ENCODE measurements around the gene CAMK1D.
"Not testable (repeated sequence)": the region's sequence is repeated elsewhere in the genome, so short reads cannot be mapped to it uniquely, and the experiment has no call there.

CAMK1D gene

DNA sequence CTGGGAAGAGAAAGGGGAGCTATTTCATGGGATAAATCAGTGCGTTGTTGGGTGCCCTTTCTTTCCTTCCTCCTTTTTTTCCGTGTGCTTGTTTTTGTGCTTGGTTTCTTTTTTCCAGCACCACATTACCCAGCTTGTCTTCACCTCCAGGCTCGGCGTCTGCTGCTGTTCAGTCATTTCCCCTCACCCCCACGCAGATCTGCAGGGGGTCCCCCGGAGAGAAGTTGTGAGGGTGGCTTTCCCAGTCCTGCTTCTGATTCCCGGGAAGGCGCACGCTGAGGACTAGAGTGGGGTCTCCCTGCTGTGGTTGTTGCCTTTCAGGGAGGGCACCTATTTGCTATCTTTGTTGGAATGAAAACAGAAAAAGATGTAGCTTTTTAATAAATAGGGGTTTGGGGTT lies 1.6 kb downstream of the CAMK1D start:
- peak overlapping the region; percentile 60 for H3K4me3 ChIP-seq (ENCODE audit: low read depth, low read length)

GRCh38 chr10:12351447-12351846 lies 2.1 kb downstream of the CAMK1D start:
- DNase-seq (ENCODE audit: low read depth): no peak
- TF ChIP-seq MAX (IDR thresholded peaks at IDR 0.05; ENCODE audit: low read depth, low read length) (no peak), MYC (IDR thresholded peaks at IDR 0.05; ENCODE audit: low read depth, low read length) (no peak), POLR2A (IDR thresholded peaks at IDR 0.05; ENCODE audit: extremely low read depth, insufficient read length) (no peak)
- TF ChIP-seq, protein P1, sequence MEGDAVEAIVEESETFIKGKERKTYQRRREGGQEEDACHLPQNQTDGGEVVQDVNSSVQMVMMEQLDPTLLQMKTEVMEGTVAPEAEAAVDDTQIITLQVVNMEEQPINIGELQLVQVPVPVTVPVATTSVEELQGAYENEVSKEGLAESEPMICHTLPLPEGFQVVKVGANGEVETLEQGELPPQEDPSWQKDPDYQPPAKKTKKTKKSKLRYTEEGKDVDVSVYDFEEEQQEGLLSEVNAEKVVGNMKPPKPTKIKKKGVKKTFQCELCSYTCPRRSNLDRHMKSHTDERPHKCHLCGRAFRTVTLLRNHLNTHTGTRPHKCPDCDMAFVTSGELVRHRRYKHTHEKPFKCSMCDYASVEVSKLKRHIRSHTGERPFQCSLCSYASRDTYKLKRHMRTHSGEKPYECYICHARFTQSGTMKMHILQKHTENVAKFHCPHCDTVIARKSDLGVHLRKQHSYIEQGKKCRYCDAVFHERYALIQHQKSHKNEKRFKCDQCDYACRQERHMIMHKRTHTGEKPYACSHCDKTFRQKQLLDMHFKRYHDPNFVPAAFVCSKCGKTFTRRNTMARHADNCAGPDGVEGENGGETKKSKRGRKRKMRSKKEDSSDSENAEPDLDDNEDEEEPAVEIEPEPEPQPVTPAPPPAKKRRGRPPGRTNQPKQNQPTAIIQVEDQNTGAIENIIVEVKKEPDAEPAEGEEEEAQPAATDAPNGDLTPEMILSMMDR (IDR thresholded peaks at IDR 0.05; ENCODE audit: low read depth, low read length): no peak
- H3K4me3 ChIP-seq (ENCODE audit: low read depth, low read length): no peak overlapping the region

More for the DNA sequence above, 1.6 kb downstream of the CAMK1D start:
- TF ChIP-seq, protein P1 (IDR thresholded peaks at IDR 0.05; ENCODE audit: low read depth, low read length): no peak
- no peak for TF ChIP-seq MAX (IDR thresholded peaks at IDR 0.05; ENCODE audit: low read depth, low read length)
- TF ChIP-seq POLR2A (IDR thresholded peaks at IDR 0.05; ENCODE audit: extremely low read depth, insufficient read length): no peak
- no peak for TF ChIP-seq MYC (IDR thresholded peaks at IDR 0.05; ENCODE audit: low read depth, low read length)
- no peak for DNase-seq (ENCODE audit: low read depth)

GRCh38 chr10:12351889-12352288 lies 2.5 kb downstream of the CAMK1D start:
- no peak for DNase-seq (ENCODE audit: low read depth)
- no peak for TF ChIP-seq POLR2A (IDR thresholded peaks at IDR 0.05; ENCODE audit: extremely low read depth, insufficient read length)
- TF ChIP-seq, protein P1 (IDR thresholded peaks at IDR 0.05; ENCODE audit: low read depth, low read length): no peak
- TF ChIP-seq MAX (IDR thresholded peaks at IDR 0.05; ENCODE audit: low read depth, low read length): no peak
- TF ChIP-seq MYC (IDR thresholded peaks at IDR 0.05; ENCODE audit: low read depth, low read length): no peak
- no peak overlapping the region for H3K4me3 ChIP-seq (ENCODE audit: low read depth, low read length)

GRCh38 chr10:12353399-12354242 lies 4.3 kb downstream of the CAMK1D start:
- no peak overlapping the region for H3K4me3 ChIP-seq (ENCODE audit: low read depth, low read length)
- no peak for DNase-seq (ENCODE audit: low read depth)
- no peak for TF ChIP-seq MYC (IDR thresholded peaks at IDR 0.05; ENCODE audit: low read depth, low read length)
- TF ChIP-seq, protein P1 (IDR thresholded peaks at IDR 0.05; ENCODE audit: low read depth, low read length): no peak
- no peak for TF ChIP-seq MAX (IDR thresholded peaks at IDR 0.05; ENCODE audit: low read depth, low read length)
- no peak for TF ChIP-seq POLR2A (IDR thresholded peaks at IDR 0.05; ENCODE audit: extremely low read depth, insufficient read length)

DNA sequence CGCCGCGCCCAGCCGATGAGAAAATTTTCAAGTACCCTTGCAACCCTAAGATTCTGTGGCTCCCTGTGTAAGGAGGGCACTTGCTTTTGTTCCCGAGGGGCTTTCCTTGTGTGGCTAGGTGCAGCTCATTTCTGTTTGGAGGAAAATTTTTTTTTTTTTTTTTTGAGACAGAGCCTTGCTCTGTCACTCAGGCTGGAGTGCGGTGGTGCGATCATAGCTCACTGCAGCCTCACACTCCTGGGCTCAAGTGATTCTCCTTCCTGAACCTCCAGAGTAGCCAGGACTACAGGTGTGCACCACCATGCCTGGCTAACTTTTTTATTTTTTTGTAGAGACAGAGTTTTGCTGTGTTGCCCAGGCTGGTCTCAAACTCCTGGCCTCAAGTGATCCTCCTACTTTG lies 5.3 kb downstream of the CAMK1D start:
- DNase-seq (ENCODE audit: low read depth); H3K4me3 ChIP-seq (ENCODE audit: low read depth, low read length): not testable (repeated sequence)

DNA sequence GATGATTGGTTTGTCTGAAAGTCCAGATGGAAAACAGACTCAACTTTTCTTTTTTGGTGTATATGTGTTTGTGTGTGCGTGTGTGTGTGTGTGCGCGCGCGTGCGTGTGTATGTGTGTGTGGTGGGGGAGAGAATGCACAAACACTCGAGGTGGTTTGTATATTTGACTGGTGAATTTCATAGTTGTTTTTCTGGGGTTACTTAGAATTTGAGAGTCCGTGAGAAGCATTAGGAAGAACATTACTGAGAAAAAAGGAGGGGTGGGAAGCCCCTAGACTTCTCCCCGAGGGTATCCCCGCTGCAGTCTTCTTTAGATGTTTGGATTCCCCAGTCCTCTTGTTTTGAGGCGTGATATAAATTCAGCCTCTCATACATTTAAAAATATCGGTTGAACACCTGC lies 6.0 kb downstream of the CAMK1D start:
- TF ChIP-seq, protein P1 (IDR thresholded peaks at IDR 0.05; ENCODE audit: low read depth, low read length): no peak
- TF ChIP-seq MAX (IDR thresholded peaks at IDR 0.05; ENCODE audit: low read depth, low read length): no peak
- no peak overlapping the region for H3K4me3 ChIP-seq (ENCODE audit: low read depth, low read length)
- DNase-seq (ENCODE audit: low read depth): no peak

Data from NB4 (cell line).